NCI-H748 (cell line): ENCODE measurements around the gene ATP13A2.
A peak's percentile ranks its signal among the peaks of the same experiment; 100 is the strongest.

Experiments
- DNase-seq: peaks from one replicate; lab custom pipeline; 2025; ENCODE audit not compliant: unreplicated experiment; lab: John Stamatoyannopoulos, UW

Gene ATP13A2

GRCh38 chr1:17032741-17033140, 21.0 kb upstream of the ATP13A2 start:
- DNase-seq = no peak

DNA sequence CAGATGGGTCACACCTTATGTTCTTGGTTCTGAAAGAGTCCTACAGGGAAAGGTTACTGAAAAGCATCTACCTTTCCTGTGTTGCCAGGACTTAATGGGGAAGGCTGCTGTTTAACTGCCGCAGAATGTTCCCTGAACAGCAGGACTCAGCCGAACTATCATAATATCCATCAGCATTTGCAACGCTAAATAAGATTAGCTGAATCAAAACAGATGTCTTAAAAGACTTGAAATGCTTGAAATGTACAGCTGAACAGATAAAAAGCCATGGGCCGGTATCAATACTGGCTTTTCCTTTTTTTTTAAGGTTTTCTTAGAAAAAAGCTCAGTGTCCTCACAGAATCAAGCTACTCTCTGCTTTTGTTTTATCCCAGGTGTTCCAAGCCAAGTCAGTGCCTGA, 19.7 kb upstream of the ATP13A2 start:
- no peak for DNase-seq

GRCh38 chr1:17030206-17030605, 18.5 kb upstream of the ATP13A2 start:
- no peak for DNase-seq

DNA sequence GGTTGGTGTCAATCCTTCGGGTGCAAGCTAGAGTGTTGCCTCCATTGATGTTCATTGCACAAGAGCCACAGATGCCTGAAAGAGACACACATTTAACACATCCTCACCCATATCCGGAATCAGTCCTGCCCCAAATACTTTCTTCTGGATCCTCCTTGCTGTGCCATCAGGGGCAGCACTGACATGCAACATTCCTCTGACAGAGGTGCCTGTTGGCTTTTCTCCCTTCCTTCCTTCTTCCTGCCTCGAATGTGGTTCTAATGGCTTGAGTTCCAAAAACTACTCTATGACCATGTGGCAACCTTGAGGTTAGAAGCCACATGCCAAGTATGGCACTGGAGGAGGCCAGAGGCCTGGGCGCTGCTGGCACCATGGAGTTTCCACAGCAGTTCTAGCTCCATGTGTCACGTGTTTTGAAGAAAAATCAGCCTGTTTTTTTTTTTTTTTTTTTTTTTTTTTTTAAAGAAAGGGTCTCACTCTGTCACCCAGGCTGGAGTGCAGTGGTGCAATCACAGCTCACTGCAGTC, 17.0 kb upstream of the ATP13A2 start:
- DNase-seq = no peak

GRCh38 chr1:17027900-17028299, 16.2 kb upstream of the ATP13A2 start:
- DNase-seq = no peak

DNA sequence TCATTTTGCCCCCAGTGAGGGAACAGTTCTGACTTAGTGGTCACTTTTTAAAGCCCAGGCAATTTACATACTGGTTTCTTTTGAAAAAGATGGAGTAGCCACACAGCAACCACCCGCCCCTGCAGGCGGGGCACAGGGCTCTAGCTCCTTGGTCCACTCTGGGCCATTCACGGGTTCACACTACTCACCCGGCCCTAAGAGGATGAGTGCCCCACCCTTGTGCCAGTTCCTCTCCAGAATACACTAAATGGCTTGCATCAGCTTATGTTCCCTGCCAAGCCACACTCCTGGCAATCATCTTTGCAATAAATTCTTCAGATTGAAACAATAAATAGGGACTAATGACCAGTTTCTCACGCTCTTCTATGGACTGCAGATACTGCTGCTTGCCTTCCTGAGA, 15.7 kb upstream of the ATP13A2 start:
- DNase-seq = no peak

DNA sequence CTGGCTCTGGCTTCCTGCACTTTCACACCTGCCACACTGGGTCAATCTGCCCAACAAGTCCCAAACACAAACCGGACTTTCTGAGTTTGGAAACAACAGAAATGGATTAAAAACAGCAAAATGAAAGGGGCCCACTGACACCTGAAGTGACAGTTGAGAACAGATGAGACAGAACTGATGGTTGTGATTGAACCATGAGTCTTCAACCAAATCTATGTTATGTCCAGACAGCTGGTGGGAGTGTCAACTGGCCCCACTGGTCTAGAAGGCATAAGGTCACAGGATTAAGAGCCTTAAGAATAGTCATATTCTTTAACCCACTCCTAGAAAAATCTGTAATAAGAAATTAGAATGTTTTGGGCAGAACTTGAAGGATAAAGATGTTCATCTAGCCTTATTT, 13.0 kb upstream of the ATP13A2 start:
- no peak for DNase-seq

DNA sequence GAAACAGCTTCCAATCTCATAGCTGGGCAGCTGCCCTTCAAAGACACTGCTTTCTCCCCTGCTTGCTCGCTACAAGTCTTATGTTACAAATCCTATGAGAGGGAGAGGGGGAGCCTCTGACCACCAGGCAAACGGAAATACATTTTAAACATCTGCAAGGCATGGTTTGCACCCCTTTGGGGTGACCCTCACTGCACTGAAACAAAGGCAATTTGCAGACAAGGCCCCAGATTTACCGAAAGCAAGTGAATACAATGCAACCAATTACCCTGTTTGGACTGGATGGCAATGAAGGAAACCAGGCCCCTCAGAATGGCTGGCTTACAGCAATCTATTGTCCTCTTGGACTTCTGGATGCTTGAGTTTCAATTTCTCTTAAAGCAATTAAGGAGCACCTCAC, 11.8 kb upstream of the ATP13A2 start:
- no peak for DNase-seq

DNA sequence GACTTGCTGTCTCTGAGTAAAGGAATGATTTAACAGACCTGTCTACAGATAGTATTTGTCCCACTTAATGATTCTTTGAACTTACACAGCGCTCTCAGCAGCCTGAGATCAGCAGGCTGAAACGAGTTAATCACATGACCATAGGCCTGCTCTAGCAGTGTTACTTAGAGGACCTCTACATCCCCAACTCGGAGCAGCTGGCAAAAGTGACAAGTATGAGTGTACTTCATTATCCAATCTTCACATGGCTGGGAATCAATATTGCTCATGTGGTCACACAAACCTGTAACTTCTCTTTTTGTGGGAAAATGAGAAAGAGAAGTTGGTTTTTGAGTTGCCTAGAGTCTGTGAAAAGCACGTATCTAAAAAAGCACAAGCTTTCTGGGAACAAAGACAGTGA, 11.4 kb upstream of the ATP13A2 start:
- no peak for DNase-seq

DNA sequence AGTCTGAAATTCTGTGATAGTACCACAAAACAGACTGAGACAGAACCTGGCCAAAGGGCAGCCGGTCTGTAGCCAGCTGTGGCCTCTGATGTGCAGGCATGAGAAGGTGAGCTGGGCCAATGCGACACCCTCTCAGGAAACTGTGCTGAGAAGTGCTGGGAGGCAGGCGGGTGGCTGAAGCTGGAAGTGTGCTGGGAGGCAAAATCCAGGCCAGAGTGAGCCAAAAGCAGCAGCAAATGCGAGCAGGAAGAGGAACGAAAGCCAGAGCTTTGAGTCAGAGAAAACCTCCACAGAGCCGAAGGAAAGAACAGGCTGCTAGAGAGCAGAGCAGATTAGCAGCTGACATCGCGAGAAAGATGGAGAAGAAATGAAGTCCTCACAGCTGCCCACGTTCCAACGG, 10.2 kb upstream of the ATP13A2 start:
- DNase-seq = no peak

GRCh38 chr1:17020502-17020901, 8.8 kb upstream of the ATP13A2 start:
- no peak for DNase-seq

DNA sequence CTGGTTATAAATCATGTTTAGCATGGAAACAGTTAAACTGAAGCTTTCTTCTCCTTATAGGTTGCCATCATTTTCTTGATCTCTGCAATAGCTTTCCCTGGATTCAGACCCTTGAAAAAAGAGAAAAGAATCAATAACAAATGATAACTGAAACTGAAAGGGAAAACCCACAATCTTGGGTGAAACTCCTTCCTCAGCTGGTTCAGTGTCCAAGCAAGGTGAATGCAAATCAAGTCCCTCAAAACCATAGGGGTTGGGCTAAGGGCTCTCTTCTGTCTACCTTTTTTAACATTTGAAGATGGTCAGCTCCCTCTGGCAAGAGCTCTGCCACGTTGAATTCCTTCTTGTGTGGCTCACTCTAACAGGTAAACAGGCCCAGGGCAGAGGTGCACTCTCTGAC, 7.1 kb upstream of the ATP13A2 start:
- no peak for DNase-seq

GRCh38 chr1:17017435-17017834, 5.7 kb upstream of the ATP13A2 start:
- no peak for DNase-seq

DNA sequence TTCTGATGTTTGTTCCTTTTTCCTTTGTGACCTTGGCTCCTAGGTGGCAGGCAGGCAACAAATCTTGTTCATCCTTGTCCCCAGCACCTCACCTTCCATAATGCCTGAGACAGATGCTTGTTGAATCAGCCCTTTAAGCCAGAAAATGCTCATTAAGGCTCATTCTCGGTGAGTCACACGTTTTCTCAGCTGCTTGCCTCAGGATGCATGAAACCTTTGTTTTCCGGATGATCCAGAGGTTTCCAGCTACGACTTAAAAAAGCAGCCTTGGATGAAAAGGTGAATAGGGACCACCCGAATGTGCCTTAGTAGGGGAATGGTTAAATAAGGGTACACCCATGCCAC, 4.6 kb upstream of the ATP13A2 start:
- no peak for DNase-seq

- DNase-seq = no peak
These were observed 3.2 kb upstream of the ATP13A2 start for GRCh38 chr1:17014671-17015567.

DNA sequence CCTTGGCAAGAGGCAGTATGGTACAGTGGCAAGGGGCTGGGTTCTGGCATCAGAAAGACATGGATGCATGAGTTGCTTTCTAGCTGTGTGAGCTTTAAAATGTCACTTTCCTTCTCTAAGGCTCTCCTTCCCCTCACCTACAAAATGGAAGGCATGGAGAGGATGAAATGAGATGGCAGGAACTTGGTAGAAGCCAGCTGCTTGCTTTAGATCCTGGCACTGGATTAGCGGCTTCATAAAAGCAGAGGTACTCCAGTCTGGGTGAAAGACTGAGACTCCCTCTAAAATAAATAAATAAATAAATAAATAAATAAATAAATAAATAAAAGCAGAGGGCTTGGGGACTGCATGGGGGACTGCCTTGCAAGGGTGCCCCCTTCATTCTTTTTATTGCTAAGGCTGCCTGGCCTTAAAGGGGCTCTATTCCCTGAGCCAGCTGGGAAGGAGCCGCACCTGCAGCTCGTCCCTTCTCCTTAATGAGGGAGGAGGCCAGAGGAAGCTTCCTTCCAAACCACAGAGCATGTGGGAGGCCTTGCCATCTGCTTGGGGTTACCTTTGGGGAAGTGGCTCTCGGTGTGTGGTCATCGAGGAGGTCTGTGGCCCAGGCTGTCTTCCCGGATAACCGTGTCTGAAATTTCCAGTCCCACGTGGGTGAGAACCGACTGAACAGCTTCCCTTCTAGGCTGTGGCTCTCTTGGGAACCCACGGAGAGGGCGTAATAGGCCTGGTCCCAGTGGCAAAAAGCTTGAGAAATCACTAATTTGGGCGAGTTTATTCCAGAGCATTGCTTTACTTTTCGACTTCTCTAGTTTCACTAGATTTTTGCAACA, 2.0 kb upstream of the ATP13A2 start:
- DNase-seq = no peak

DNA sequence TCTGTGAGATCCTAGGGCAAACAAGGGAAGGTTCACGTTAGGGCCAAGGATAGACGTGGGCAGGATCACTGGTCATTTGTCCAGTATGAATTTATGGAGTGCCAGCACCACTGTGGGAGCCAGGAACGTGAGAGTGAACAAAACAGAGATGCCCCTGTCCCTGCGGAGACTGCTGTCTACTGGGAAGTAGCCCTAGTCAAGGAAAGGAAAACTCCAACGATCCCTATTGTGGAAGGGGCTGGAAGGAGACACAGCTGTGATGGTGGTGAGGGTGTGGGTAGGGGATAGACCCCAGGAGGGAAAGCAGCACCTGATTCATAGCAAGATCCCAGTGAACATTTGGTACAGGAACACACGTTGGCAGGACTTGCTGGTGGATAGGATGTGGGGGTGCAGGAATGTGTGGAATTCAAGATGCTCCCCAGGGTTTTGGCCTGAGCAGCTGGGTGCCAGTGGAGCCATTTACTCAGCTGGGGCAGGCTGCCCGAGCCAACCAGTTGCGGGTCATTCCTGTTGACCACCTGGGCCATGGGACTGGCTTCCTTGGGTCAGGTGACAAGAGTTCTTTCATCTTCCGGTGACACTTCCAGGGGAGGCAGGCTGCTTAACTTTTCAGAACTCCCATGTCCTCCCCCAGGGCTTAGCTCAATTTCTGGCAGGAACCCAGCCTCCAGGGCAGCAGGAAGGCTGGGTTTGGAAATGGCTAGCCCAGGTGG, 1.2 kb upstream of the ATP13A2 start:
- DNase-seq = no peak

- peak; percentile 22 for DNase-seq
These were observed 663 bp downstream of the ATP13A2 start for GRCh38 chr1:17011092-17011438.

DNA sequence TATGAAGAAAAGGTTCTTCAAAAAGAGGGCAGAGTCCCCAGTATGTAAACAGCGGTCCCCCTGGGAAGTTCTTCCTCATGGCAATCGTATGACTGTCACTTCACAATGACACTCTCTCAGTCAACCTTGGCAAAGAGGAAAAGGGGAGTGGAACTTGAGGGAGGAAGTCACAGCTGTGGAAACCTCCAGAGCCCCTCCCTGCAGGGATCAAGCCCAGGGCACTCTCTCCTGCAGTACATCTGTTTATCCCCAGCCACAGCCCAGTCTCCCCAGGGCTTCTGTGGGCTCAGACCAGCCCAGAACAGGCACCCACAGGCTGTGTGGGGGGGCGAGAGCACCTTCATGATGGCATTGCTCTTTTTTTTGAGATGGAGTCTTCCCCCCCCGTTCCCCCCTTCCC, 2.0 kb downstream of the ATP13A2 start:
- no peak for DNase-seq

DNA sequence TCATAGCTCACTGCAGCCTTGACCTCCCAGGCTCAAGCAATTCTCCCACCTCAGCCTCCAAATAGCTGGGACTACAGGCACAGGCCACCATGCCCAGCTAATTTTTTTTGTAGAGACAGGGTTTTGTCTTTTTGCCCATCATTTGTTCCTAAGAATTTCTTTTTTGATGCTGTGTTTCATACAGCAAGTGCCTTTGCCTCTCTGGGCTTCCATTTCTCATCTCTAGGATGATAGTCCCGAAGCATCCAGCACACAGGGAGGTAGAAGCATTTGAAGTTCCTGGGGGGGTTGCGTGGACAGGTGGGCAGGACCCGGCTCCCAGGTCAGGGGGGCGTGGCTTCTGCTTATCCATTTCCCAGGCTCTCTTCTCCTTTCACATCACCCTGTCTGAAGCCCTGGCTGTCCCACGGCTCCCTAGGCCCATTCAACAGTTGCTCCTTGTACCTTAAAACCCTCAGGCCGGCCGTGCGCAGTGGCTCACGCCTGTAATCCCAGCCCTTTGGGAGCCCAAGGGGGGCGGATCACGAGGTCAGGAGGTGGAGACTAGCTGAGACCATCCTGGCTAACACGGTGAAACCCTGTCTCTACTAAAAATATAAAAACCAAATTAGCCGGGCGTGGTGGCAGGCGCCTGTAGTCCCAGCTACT, 3.4 kb downstream of the ATP13A2 start:
- no peak for DNase-seq

DNA sequence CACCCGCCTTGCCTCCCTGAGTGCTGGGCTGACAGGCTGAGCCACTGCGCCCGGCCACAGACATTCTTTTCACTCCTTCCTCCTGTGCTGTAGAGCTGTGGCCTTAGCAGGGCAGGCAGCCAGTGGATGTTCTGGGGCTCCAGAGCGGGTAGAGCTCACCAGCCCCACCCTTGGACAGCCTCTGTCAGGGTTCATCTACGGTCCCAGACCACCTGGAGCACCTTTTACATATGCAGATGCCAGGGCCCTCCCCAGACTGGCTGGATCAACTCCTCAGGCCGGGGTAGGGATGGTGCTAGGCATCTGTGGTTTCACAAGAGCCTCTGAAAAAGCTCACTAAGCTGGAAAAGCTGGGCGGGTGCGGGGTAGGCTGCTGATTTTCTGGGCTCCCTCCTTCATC, 4.6 kb downstream of the ATP13A2 start:
- DNase-seq = no peak
